Endothelial cell (in vitro differentiated cells): Measurements from ENCODE around the gene OBSL1. TPM values are rescaled to one million over a fixed set of nuclear protein-coding genes. Genes with fewer than 3 reads are reported as not detected.
A peak's percentile ranks its signal among the peaks of the same experiment; 100 is the strongest.

ENCODE experiments used
- DNase-seq: peaks from one replicate; pipeline ENCODE4 v3.0.0; 2021; ENCODE audit warnings: low spot score
- H3K27ac Mint-ChIP-seq: one replicate; pipeline ENCODE4 v1.8.0; 2021; ENCODE audit warnings: mixed read lengths, inconsistent platforms; ENCODE audit not compliant: unreplicated experiment
- H3K27me3 Mint-ChIP-seq: one replicate; pipeline ENCODE4 v1.8.0; 2021; ENCODE audit warnings: mild to moderate bottlenecking, moderate library complexity, mixed read lengths, inconsistent platforms; ENCODE audit not compliant: unreplicated experiment
- H3K36me3 Mint-ChIP-seq: one replicate; pipeline ENCODE4 v1.8.0; 2021; ENCODE audit warnings: mild to moderate bottlenecking, low read depth, mixed read lengths, inconsistent platforms; ENCODE audit not compliant: unreplicated experiment
- H3K4me1 Mint-ChIP-seq: one replicate; pipeline ENCODE4 v1.8.0; 2021; ENCODE audit warnings: mild to moderate bottlenecking, mixed read lengths, inconsistent platforms; ENCODE audit not compliant: unreplicated experiment
- H3K4me3 Mint-ChIP-seq: one replicate; pipeline ENCODE4 v1.8.0; 2021; ENCODE audit warnings: mild to moderate bottlenecking, mixed read lengths, inconsistent platforms; ENCODE audit not compliant: unreplicated experiment
- H3K9me3 Mint-ChIP-seq: one replicate; pipeline ENCODE4 v1.8.0; 2021; ENCODE audit warnings: mixed read lengths, inconsistent platforms; ENCODE audit not compliant: unreplicated experiment
- CTCF ChIP-seq: fragments of 200-600 bp; sonication (generic); IDR thresholded peaks from one replicate; pipeline ENCODE4 v1.5.0; 2021; ENCODE audit warnings: antibody characterized with exemption; ENCODE audit not compliant: unreplicated experiment
- total RNA-seq: library from RNA; stranded (reverse); fragmentation: NEBNext Ultra II Directional; extraction: Animal tissue kit (Norgen Biotek cat#: 25700); gene quantifications from one replicate; pipeline ENCODE4 v1.2.1, GENCODE V29; 2021; ENCODE audit not compliant: unreplicated experiment

Gene OBSL1
- total RNA-seq, 1 donor from 2014 or later = 53.4 TPM

DNA sequence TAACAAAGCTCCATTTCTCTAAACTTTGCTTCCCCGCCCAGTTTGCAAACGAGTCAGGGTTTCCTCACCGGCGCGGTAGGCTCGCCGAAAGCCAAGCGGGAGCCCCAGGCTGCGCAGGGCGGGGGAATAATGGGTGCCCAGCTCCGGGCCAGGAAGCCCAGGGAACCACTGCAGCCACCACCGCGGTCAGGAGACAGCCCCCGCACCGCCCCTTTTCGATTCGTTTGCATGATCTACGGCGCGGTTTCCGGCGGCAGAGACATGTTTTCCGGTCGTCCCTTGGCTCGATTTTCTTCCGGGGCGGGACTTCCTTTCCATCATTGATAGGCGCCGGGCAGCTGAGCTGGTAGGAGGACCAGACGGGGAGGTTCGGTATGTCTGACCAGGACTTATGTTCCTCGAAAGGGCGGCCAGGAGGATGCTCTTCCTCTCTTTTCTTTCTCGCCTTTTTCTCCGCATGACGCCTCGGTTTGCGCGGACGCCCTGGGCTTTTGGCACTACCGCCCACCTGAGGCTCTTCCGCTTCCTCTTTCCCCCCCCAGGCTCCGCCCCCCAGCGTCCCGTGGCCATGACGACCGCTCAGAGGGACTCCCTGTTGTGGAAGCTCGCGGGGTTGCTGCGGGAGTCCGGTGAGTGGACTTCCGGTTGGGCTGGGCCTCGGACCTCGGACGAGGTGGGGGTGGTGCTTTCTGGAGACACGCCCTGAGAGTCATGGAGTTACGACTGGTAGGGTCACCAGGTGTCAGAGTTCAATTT, 26.4 kb upstream of the OBSL1 start, which contains the start of gene STK11IP:
Gene STK11IP, plus strand, starts transcription at position 306 of the 756 bp plus-strand sequence. Its CDS starts 263 bp downstream, at position 569.
- no peak for TF ChIP-seq CTCF
- peak; percentile 90 for DNase-seq
- peaks cover 16% of the 10 kb centered on the region for H3K36me3 Mint-ChIP-seq
- peak within 1 kb of the TSS; percentile 94 for H3K4me3 Mint-ChIP-seq
- H3K27ac Mint-ChIP-seq = peak within 1 kb of the TSS; percentile 97
- peaks cover 15% of the 10 kb centered on the region for H3K4me1 Mint-ChIP-seq
- H3K27me3 Mint-ChIP-seq = peaks cover 3% of the 10 kb centered on the region
- H3K9me3 Mint-ChIP-seq = no peaks in the 10 kb centered on the region

DNA sequence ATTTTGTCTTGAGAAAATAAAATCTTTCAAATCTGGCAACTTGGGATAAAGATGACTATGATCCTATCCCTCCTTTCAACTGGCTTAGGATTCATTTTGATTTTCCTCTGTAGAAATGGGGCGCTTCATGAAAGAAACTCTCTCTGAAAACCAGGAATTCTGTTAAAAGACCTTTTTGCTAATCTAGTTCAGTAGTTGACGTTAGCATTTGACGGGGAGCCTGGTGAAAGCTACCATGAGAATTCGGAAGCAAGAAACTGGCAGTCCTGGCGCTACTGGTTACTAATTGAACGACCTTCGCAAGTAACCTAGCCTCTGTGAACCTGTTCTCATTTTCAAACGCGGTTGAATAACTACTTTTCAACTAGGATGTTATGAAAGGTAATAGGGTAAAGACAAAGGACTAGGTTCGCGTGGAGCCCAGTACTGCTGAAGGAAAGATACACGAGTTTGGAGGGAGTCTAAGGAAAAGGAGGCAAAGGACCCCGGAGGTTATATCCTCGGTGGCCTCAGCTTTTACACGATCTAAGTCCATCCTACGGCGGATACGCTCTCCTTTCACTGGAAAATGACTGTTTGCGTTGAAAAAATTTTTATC, 25.7 kb upstream of the OBSL1 start:
- Mint-ChIP-seq H3K4me1 (peaks cover 15% of the 10 kb centered on the region), H3K27ac (peak overlapping the region; percentile 97), H3K9me3 (no peaks in the 10 kb centered on the region), H3K36me3 (peaks cover 12% of the 10 kb centered on the region), H3K4me3 (peak overlapping the region; percentile 94), H3K27me3 (peaks cover 2% of the 10 kb centered on the region)
- no peak for TF ChIP-seq CTCF
- DNase-seq = no peak

GRCh38 chr2:219595256-219595655, 23.9 kb upstream of the OBSL1 start:
- Mint-ChIP-seq H3K27me3 (peaks cover 4% of the 10 kb centered on the region), H3K27ac (no peak overlapping the region), H3K4me3 (no peak overlapping the region), H3K36me3 (no peaks in the 10 kb centered on the region), H3K4me1 (peaks cover 15% of the 10 kb centered on the region), H3K9me3 (no peaks in the 10 kb centered on the region)
- TF ChIP-seq CTCF = no peak
- DNase-seq = no peak

- peak overlapping the region; percentile 2 for H3K4me3 Mint-ChIP-seq
- peaks cover 12% of the 10 kb centered on the region for H3K4me1 Mint-ChIP-seq
- no peak for DNase-seq
- H3K9me3 Mint-ChIP-seq = no peaks in the 10 kb centered on the region
- H3K27ac Mint-ChIP-seq = no peak overlapping the region
- no peaks in the 10 kb centered on the region for H3K36me3 Mint-ChIP-seq
- peaks cover 7% of the 10 kb centered on the region for H3K27me3 Mint-ChIP-seq
- TF ChIP-seq CTCF = no peak
These were observed 21.8 kb upstream of the OBSL1 start for GRCh38 chr2:219593154-219593553.

DNA sequence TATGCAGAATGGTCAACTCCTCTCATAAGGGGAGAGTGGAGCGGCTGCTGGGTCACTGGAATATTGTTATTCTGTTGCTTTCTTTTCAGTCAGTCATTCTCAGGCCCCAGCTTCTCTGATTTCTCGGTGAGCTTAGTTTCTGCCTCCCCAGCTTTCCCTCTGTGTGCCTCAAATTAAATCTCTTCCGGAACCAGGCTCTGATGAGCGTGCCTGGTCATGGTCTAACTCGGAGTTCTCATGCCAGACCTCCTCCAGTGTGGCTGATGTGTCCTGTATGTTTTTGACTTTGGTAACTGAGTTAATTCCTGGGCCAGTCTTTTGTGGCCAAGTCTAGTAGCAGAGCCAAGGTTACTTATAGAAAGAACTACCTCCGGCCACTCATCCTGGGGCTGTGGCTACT, 21.4 kb upstream of the OBSL1 start:
- no peaks in the 10 kb centered on the region for H3K9me3 Mint-ChIP-seq
- H3K36me3 Mint-ChIP-seq = no peaks in the 10 kb centered on the region
- no peak overlapping the region for H3K27ac Mint-ChIP-seq
- TF ChIP-seq CTCF = no peak
- no peak for DNase-seq
- no peak overlapping the region for H3K4me3 Mint-ChIP-seq
- H3K27me3 Mint-ChIP-seq = peaks cover 7% of the 10 kb centered on the region
- peaks cover 10% of the 10 kb centered on the region for H3K4me1 Mint-ChIP-seq
